ENCODE measurements around the gene CFAP221.

- TF ChIP-seq POLR2AphosphoS5 (IDR thresholded peaks at IDR 0.05; ENCODE audit: low read depth, low read length) (no peak), SIN3A (IDR thresholded peaks at IDR 0.05; ENCODE audit: borderline replicate concordance, insufficient read depth, low read length) (no peak)
Measured at GRCh38 chr2:119681868-119682220, 137.6 kb downstream of the CFAP221 start.

Data from PFSK-1 (cell line).